ENCODE results near the gene RAC3. TPM values are rescaled to one million over a fixed set of nuclear protein-coding genes. Genes with fewer than 3 reads are reported as not detected.

Gene RAC3
- total RNA-seq, 2 experiments from 2014 or later = 9.6 to 10.6 TPM

- DNase-seq (no peak), ATAC-seq (no peak)
- ChIA-PET POLR2A (interaction anchor here (0.5 kb wide), 1 partner anchor 201 kb away, joined by 4 read pairs; no protein-coding TSS in a partner anchor), CTCF (interaction anchor here (0.7 kb wide), 1 partner anchor 13 kb away, joined by 3 read pairs; no protein-coding TSS in a partner anchor)
- Mint-ChIP-seq H3K36me3 (ENCODE audit: low read depth) (peaks cover 3% of the 10 kb centered on the region), H3K9me3 (ENCODE audit: low read depth) (no peaks in the 10 kb centered on the region), H3K27me3 (no peaks in the 10 kb centered on the region), H3K4me1 (peaks cover 14% of the 10 kb centered on the region), H3K4me3 (peak overlapping the region; percentile 75), H3K27ac (no peak overlapping the region)
- intact Hi-C loops (cut with DNase I, micrococcal nuclease) = no loop called here
These were observed 32.2 kb downstream of the RAC3 start for GRCh38 chr17:82063424-82064415.

GRCh38 chr17:82064433-82065192, 33.1 kb downstream of the RAC3 start:
- CTCF ChIA-PET = interaction anchor here (0.7 to 1.7 kb wide), 2 partner anchors 12 to 27 kb away, joined by 3 to 5 read pairs; partner anchors contain the start of gene DCXR
- intact Hi-C loops (cut with DNase I, micrococcal nuclease) = loop anchor here in 1 of 2 experiments (1.0 kb wide), 4 partner anchors 13 to 41 kb away; partner anchors contain the start of genes DCXR, FASN, GPS1 and LRRC45
- no peak for ATAC-seq

GRCh38 chr17:82065193-82065637, 33.7 kb downstream of the RAC3 start:
- Mint-ChIP-seq H3K27ac (no peak overlapping the region), H3K36me3 (ENCODE audit: low read depth) (peaks cover 1% of the 10 kb centered on the region), H3K9me3 (ENCODE audit: low read depth) (no peaks in the 10 kb centered on the region), H3K27me3 (no peaks in the 10 kb centered on the region), H3K4me3 (peak overlapping the region; percentile 75), H3K4me1 (peaks cover 14% of the 10 kb centered on the region)
- POLR2A ChIA-PET = no interaction called here
- CTCF ChIA-PET = interaction anchor here (1.2 to 1.7 kb wide), 3 partner anchors 27 to 35 kb away, joined by 3 to 6 read pairs (median 5); partner anchors contain the start of gene DCXR
- no peak for DNase-seq
- intact Hi-C loops (cut with DNase I, micrococcal nuclease) = loop anchor here in 1 of 2 experiments (1.0 kb wide), 4 partner anchors 14 to 42 kb away; partner anchors contain the start of genes DCXR, FASN, GPS1 and LRRC45
- peak; percentile 43 for ATAC-seq

More at GRCh38 chr17:82064433-82065192, 33.1 kb downstream of the RAC3 start:
- Mint-ChIP-seq H3K4me3 (peak overlapping the region; percentile 75), H3K9me3 (ENCODE audit: low read depth) (no peaks in the 10 kb centered on the region), H3K27me3 (no peaks in the 10 kb centered on the region), H3K4me1 (peaks cover 14% of the 10 kb centered on the region), H3K36me3 (ENCODE audit: low read depth) (peaks cover 1% of the 10 kb centered on the region), H3K27ac (no peak overlapping the region)
- DNase-seq = no peak
- POLR2A ChIA-PET = interaction anchor here (0.5 kb wide), 1 partner anchor 202 kb away, joined by 4 read pairs; no protein-coding TSS in a partner anchor

- peaks cover 14% of the 10 kb centered on the region for H3K4me1 Mint-ChIP-seq
- intact Hi-C loops (cut with DNase I, micrococcal nuclease) = loop anchor here (1.0 to 2.0 kb wide), 5 partner anchors 13 to 42 kb away; partner anchors contain the start of genes DCXR (in 1 of the 2), FASN (in 1 of the 2), GPS1 (in 1 of the 2) and LRRC45 (in 1 of the 2)
- peak within 1 kb of the TSS; percentile 84 for H3K4me3 Mint-ChIP-seq
- DNase-seq (peak; percentile 83), ATAC-seq (peak; percentile 93)
- POLR2A ChIA-PET = no interaction called here
- H3K27me3 Mint-ChIP-seq = no peaks in the 10 kb centered on the region
- H3K27ac Mint-ChIP-seq = peak within 1 kb of the TSS; percentile 91
- CTCF ChIA-PET = interaction anchor here (0.7 to 1.7 kb wide), 5 partner anchors 24 to 730 kb away, joined by 3 to 6 read pairs (median 3); partner anchors contain the start of gene DCXR
- peaks cover under 1% of the 10 kb centered on the region for H3K36me3 Mint-ChIP-seq (ENCODE audit: low read depth)
- H3K9me3 Mint-ChIP-seq (ENCODE audit: low read depth) = no peaks in the 10 kb centered on the region
These were observed 34.3 kb downstream of the RAC3 start, which contains the start of gene DUS1L for GRCh38 chr17:82065638-82066303. TSS of gene DUS1L (minus strand) at chr17:82065804. CDS start at chr17:82065059, 745 bp downstream.

- Mint-ChIP-seq H3K4me3 (no peak overlapping the region), H3K36me3 (ENCODE audit: low read depth) (no peaks in the 10 kb centered on the region), H3K27me3 (no peaks in the 10 kb centered on the region), H3K4me1 (peaks cover 6% of the 10 kb centered on the region), H3K9me3 (ENCODE audit: low read depth) (no peaks in the 10 kb centered on the region), H3K27ac (no peak overlapping the region)
- ChIA-PET CTCF (interaction anchor here (0.7 to 0.8 kb wide), 2 partner anchors 40 to 150 kb away, joined by 3 to 4 read pairs; no protein-coding TSS in a partner anchor), POLR2A (no interaction called here)
- no peak for DNase-seq
- ATAC-seq = no peak
- intact Hi-C loops (cut with DNase I, micrococcal nuclease) = no loop called here
These were observed 39.1 kb downstream of the RAC3 start for GRCh38 chr17:82070611-82071010.

GRCh38 chr17:82072827-82073226, 41.3 kb downstream of the RAC3 start:
- POLR2A ChIA-PET = no interaction called here
- ATAC-seq (no peak), DNase-seq (no peak)
- no peak overlapping the region for H3K4me3 Mint-ChIP-seq
- intact Hi-C loops (cut with DNase I, micrococcal nuclease) = no loop called here
- H3K36me3 Mint-ChIP-seq (ENCODE audit: low read depth) = no peaks in the 10 kb centered on the region
- H3K27ac Mint-ChIP-seq = no peak overlapping the region
- H3K4me1 Mint-ChIP-seq = no peaks in the 10 kb centered on the region
- H3K9me3 Mint-ChIP-seq (ENCODE audit: low read depth) = no peaks in the 10 kb centered on the region
- CTCF ChIA-PET = no interaction called here
- no peaks in the 10 kb centered on the region for H3K27me3 Mint-ChIP-seq

- no peak for ATAC-seq
- H3K9me3 Mint-ChIP-seq (ENCODE audit: low read depth) = no peaks in the 10 kb centered on the region
- no peak overlapping the region for H3K27ac Mint-ChIP-seq
- CTCF ChIA-PET = no interaction called here
- no peak for DNase-seq
- no peak overlapping the region for H3K4me3 Mint-ChIP-seq
- POLR2A ChIA-PET = no interaction called here
- H3K4me1 Mint-ChIP-seq = no peaks in the 10 kb centered on the region
- H3K27me3 Mint-ChIP-seq = no peaks in the 10 kb centered on the region
- intact Hi-C loops (cut with DNase I, micrococcal nuclease) = no loop called here
- H3K36me3 Mint-ChIP-seq (ENCODE audit: low read depth) = peaks cover 2% of the 10 kb centered on the region
These were observed 42.0 kb downstream of the RAC3 start for GRCh38 chr17:82073446-82073845.

GRCh38 chr17:82076018-82076784, 44.7 kb downstream of the RAC3 start:
- no peak for ATAC-seq
- H3K27me3 Mint-ChIP-seq = no peaks in the 10 kb centered on the region
- intact Hi-C loops (cut with DNase I, micrococcal nuclease) = no loop called here
- H3K36me3 Mint-ChIP-seq (ENCODE audit: low read depth) = peaks cover 10% of the 10 kb centered on the region
- no peak overlapping the region for H3K4me3 Mint-ChIP-seq
- H3K27ac Mint-ChIP-seq = no peak overlapping the region
- H3K4me1 Mint-ChIP-seq = no peaks in the 10 kb centered on the region
- no peak for DNase-seq
- POLR2A ChIA-PET = interaction anchor here (1.2 kb wide), 1 partner anchor 23 kb away, joined by 3 read pairs; no protein-coding TSS in a partner anchor
- H3K9me3 Mint-ChIP-seq (ENCODE audit: low read depth) = no peaks in the 10 kb centered on the region
- CTCF ChIA-PET = interaction anchor here (0.6 to 0.9 kb wide), 2 partner anchors 12 to 366 kb away, joined by 3 read pairs; no protein-coding TSS in a partner anchor

- CTCF ChIA-PET = interaction anchor here (0.6 to 0.9 kb wide), 3 partner anchors 13 to 478 kb away, joined by 3 read pairs; no protein-coding TSS in a partner anchor
- intact Hi-C loops (cut with DNase I, micrococcal nuclease) = no loop called here
- H3K4me1 Mint-ChIP-seq = no peaks in the 10 kb centered on the region
- DNase-seq (no peak), ATAC-seq (peak; percentile 13)
- no peak overlapping the region for H3K4me3 Mint-ChIP-seq
- H3K36me3 Mint-ChIP-seq (ENCODE audit: low read depth) = peaks cover 10% of the 10 kb centered on the region
- H3K27me3 Mint-ChIP-seq = no peaks in the 10 kb centered on the region
- POLR2A ChIA-PET = interaction anchor here (1.2 kb wide), 1 partner anchor 22 kb away, joined by 3 read pairs; no protein-coding TSS in a partner anchor
- H3K9me3 Mint-ChIP-seq (ENCODE audit: low read depth) = no peaks in the 10 kb centered on the region
- no peak overlapping the region for H3K27ac Mint-ChIP-seq
These were observed 45.5 kb downstream of the RAC3 start for GRCh38 chr17:82076785-82077591.

Data from activated CD4-positive, alpha-beta T cell treated with anti-CD3 and anti-CD28 coated beads for 36 hours (primary cell).